Measurements from ENCODE around the gene CFAP99.

CFAP99 gene

GRCh38 chr4:2503809-2504208 is 85.1 kb downstream of the CFAP99 start:
- DNase-seq (ENCODE audit: low spot score), result no peak

- DNase-seq (ENCODE audit: low spot score), result no peak
Observed at GRCh38 chr4:2507259-2507658, 88.5 kb downstream of the CFAP99 start.

- DNase-seq (ENCODE audit: low spot score), result no peak
Observed at GRCh38 chr4:2507855-2508254, 89.1 kb downstream of the CFAP99 start.

- no peak for DNase-seq (ENCODE audit: low spot score)
Observed at GRCh38 chr4:2510351-2511259, 91.8 kb downstream of the CFAP99 start.

GRCh38 chr4:2511645-2512131 is 92.9 kb downstream of the CFAP99 start:
- peak; percentile 74 for DNase-seq (ENCODE audit: low spot score)

All from putamen (tissue), 1 donor.